Measurements from ENCODE around the gene DHH.

The DHH gene

DNA sequence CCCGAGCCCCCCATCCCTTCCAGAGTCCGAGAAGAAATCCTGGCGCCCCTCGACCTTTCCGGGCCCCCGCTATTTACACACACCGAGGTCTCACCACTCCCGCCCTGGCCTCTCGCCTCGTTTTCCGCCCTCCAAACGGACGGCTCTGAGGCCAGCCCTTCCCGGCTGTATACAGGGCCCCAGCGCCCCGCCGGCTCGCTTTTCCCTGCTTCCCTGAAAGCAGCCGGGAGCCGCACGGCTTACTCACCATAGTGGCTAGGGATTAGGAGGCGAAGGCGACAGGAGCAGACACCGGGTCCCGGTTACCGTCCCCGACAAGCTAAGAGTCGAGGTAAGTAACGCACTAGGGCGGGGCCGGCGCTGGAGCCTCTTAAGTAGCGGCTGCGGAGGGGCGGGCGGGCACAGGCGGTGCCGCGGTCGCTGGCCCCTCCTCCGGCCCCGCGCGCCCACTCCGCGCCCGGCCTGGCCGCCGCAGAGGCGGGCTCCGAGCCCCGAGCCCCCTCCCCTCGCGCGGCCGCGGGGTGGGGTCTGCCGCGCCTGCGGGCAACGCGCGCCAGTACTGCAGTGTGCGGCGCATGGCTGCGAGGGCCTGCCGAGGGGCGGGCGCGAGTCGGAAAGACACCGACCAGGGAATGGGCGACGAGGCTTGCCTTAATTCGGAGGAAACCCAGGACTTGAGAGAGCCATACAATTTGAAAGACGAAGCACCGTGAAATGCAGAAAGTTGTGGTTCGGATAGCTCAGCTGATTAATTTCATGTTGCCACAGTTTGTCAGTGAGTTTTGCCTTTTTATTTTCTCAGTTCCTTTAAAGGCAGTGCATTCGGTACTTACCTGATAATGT is 36.7 kb upstream of the DHH start, which contains the start of gene TUBA1B (continued):
- TF ChIP-seq, protein P1, sequence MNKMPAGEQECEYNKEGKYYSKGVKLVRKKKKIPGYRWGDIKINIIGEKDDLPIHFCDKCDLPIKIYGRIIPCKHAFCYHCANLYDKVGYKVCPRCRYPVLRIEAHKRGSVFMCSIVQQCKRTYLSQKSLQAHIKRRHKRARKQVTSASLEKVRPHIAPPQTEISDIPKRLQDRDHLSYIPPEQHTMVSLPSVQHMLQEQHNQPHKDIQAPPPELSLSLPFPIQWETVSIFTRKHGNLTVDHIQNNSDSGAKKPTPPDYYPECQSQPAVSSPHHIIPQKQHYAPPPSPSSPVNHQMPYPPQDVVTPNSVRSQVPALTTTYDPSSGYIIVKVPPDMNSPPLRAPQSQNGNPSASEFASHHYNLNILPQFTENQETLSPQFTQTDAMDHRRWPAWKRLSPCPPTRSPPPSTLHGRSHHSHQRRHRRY (tag by site-specific recombination; IDR thresholded peaks at IDR 0.05), result 0 out of 2 replicates have a peak, but pooled peaks have one; percentile 17
- peak; percentile 93 for TF ChIP-seq KLF8 (tag by site-specific recombination; IDR thresholded peaks at IDR 0.05)
- TF ChIP-seq, protein P2, sequence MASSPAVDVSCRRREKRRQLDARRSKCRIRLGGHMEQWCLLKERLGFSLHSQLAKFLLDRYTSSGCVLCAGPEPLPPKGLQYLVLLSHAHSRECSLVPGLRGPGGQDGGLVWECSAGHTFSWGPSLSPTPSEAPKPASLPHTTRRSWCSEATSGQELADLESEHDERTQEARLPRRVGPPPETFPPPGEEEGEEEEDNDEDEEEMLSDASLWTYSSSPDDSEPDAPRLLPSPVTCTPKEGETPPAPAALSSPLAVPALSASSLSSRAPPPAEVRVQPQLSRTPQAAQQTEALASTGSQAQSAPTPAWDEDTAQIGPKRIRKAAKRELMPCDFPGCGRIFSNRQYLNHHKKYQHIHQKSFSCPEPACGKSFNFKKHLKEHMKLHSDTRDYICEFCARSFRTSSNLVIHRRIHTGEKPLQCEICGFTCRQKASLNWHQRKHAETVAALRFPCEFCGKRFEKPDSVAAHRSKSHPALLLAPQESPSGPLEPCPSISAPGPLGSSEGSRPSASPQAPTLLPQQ (tag by site-specific recombination; IDR thresholded peaks at IDR 0.05), result no peak; the same call in 1 of the 2 replicates
- TF ChIP-seq, protein P3, sequence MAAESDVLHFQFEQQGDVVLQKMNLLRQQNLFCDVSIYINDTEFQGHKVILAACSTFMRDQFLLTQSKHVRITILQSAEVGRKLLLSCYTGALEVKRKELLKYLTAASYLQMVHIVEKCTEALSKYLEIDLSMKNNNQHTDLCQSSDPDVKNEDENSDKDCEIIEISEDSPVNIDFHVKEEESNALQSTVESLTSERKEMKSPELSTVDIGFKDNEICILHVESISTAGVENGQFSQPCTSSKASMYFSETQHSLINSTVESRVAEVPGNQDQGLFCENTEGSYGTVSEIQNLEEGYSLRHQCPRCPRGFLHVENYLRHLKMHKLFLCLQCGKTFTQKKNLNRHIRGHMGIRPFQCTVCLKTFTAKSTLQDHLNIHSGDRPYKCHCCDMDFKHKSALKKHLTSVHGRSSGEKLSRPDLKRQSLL (tag by site-specific recombination; IDR thresholded peaks at IDR 0.05), result peak; percentile 84
- TF ChIP-seq, protein P4, sequence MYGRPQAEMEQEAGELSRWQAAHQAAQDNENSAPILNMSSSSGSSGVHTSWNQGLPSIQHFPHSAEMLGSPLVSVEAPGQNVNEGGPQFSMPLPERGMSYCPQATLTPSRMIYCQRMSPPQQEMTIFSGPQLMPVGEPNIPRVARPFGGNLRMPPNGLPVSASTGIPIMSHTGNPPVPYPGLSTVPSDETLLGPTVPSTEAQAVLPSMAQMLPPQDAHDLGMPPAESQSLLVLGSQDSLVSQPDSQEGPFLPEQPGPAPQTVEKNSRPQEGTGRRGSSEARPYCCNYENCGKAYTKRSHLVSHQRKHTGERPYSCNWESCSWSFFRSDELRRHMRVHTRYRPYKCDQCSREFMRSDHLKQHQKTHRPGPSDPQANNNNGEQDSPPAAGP (tag by site-specific recombination; IDR thresholded peaks at IDR 0.05), result peak; percentile 95
- TF ChIP-seq ZNF433 (tag by site-specific recombination; IDR thresholded peaks at IDR 0.05; ENCODE audit: low read depth), result peak; percentile 46; the same call in 1 of the 2 replicates
- TF ChIP-seq ZBTB20 (tag by site-specific recombination; IDR thresholded peaks at IDR 0.05), result peak; percentile 47; the same call in 1 of the 2 replicates
- peak; percentile 23; the same call in 1 of the 2 replicates for TF ChIP-seq ZNF558 (tag by site-specific recombination; IDR thresholded peaks at IDR 0.05)
- 0 out of 2 replicates have a peak, but pooled peaks have one; percentile 55 for TF ChIP-seq RBAK (tag by site-specific recombination; IDR thresholded peaks at IDR 0.05)
- no peak for TF ChIP-seq ZNF112 (tag by site-specific recombination; IDR thresholded peaks at IDR 0.05)
- TF ChIP-seq ZNF785 (tag by site-specific recombination; IDR thresholded peaks at IDR 0.05), result peak; percentile 78; the same call in 1 of the 2 replicates
- TF ChIP-seq, protein P5, sequence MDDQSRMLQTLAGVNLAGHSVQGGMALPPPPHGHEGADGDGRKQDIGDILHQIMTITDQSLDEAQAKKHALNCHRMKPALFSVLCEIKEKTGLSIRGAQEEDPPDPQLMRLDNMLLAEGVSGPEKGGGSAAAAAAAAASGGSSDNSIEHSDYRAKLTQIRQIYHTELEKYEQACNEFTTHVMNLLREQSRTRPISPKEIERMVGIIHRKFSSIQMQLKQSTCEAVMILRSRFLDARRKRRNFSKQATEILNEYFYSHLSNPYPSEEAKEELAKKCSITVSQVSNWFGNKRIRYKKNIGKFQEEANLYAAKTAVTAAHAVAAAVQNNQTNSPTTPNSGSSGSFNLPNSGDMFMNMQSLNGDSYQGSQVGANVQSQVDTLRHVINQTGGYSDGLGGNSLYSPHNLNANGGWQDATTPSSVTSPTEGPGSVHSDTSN (CRISPR knock-in tag; IDR thresholded peaks at IDR 0.05), result no peak
- TF ChIP-seq ZNF660 (tag by site-specific recombination; IDR thresholded peaks at IDR 0.05), result peak; percentile 95
- no peak; the same call in none of the 2 replicates for TF ChIP-seq ZNF366 (tag by site-specific recombination; conservative IDR thresholded peaks at IDR 0.05)
- peak; percentile 91; the same call in 1 of the 2 replicates for TF ChIP-seq GLI4 (tag by site-specific recombination; IDR thresholded peaks at IDR 0.05)
- no peak for TF ChIP-seq ZNF404 (tag by site-specific recombination; IDR thresholded peaks at IDR 0.05)
- TF ChIP-seq ZNF391 (tag by site-specific recombination; IDR thresholded peaks at IDR 0.05; ENCODE audit: borderline replicate concordance, low read depth), result peak; percentile 96
- TF ChIP-seq ZNF48 (tag by site-specific recombination; IDR thresholded peaks at IDR 0.05), result no peak
- no peak; the same call in 1 of the 2 replicates for TF ChIP-seq GFI1B (tag by site-specific recombination; IDR thresholded peaks at IDR 0.05)
- TF ChIP-seq WT1 (tag by site-specific recombination; IDR thresholded peaks at IDR 0.05), result peak; percentile 53; the same call in 1 of the 2 replicates
- TF ChIP-seq ZNF843 (tag by site-specific recombination; IDR thresholded peaks at IDR 0.05), result no peak; the same call in 1 of the 2 replicates
- TF ChIP-seq, protein P6, sequence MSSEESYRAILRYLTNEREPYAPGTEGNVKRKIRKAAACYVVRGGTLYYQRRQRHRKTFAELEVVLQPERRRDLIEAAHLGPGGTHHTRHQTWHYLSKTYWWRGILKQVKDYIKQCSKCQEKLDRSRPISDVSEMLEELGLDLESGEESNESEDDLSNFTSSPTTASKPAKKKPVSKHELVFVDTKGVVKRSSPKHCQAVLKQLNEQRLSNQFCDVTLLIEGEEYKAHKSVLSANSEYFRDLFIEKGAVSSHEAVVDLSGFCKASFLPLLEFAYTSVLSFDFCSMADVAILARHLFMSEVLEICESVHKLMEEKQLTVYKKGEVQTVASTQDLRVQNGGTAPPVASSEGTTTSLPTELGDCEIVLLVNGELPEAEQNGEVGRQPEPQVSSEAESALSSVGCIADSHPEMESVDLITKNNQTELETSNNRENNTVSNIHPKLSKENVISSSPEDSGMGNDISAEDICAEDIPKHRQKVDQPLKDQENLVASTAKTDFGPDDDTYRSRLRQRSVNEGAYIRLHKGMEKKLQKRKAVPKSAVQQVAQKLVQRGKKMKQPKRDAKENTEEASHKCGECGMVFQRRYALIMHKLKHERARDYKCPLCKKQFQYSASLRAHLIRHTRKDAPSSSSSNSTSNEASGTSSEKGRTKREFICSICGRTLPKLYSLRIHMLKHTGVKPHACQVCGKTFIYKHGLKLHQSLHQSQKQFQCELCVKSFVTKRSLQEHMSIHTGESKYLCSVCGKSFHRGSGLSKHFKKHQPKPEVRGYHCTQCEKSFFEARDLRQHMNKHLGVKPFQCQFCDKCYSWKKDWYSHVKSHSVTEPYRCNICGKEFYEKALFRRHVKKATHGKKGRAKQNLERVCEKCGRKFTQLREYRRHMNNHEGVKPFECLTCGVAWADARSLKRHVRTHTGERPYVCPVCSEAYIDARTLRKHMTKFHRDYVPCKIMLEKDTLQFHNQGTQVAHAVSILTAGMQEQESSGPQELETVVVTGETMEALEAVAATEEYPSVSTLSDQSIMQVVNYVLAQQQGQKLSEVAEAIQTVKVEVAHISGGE (tag by site-specific recombination; conservative IDR thresholded peaks at IDR 0.05; ENCODE audit: low read depth), result peak; percentile 43; the same call in 1 of the 2 replicates
- no peak for TF ChIP-seq ZNF529 (tag by site-specific recombination; IDR thresholded peaks at IDR 0.05; ENCODE audit: insufficient replicate concordance)
- 0 out of 2 replicates have a peak, but pooled peaks have one; percentile 15 for TF ChIP-seq ZSCAN30 (tag by site-specific recombination; IDR thresholded peaks at IDR 0.05)
- TF ChIP-seq ZNF175 (tag by site-specific recombination; IDR thresholded peaks at IDR 0.05), result no peak
- no peak for TF ChIP-seq ZNF830 (tag by site-specific recombination; IDR thresholded peaks at IDR 0.05; ENCODE audit: low read depth)
- TF ChIP-seq ZNF626 (tag by site-specific recombination; IDR thresholded peaks at IDR 0.05), result no peak
- TF ChIP-seq, protein P7, sequence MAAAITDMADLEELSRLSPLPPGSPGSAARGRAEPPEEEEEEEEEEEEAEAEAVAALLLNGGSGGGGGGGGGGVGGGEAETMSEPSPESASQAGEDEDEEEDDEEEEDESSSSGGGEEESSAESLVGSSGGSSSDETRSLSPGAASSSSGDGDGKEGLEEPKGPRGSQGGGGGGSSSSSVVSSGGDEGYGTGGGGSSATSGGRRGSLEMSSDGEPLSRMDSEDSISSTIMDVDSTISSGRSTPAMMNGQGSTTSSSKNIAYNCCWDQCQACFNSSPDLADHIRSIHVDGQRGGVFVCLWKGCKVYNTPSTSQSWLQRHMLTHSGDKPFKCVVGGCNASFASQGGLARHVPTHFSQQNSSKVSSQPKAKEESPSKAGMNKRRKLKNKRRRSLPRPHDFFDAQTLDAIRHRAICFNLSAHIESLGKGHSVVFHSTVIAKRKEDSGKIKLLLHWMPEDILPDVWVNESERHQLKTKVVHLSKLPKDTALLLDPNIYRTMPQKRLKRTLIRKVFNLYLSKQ (tag by site-specific recombination; IDR thresholded peaks at IDR 0.05; ENCODE audit: borderline replicate concordance), result no peak
